Gastrocnemius medialis (tissue), 4 donors: Measurements from ENCODE around the gene SDHAF3. TPM values are rescaled to one million over a fixed set of nuclear protein-coding genes. Genes with fewer than 3 reads are reported as not detected.
A peak's percentile ranks its signal among the peaks of the same experiment; 100 is the strongest.
"Not testable (repeated sequence)": the region's sequence is repeated elsewhere in the genome, so short reads cannot be mapped to it uniquely, and the experiment has no call there.

Experiments used
- ATAC-seq, 2 donors: fragments of 150-250 bp; one replicate each; pipeline ENCODE4 v1.9.1; 2016
- DNase-seq, 2 donors: peaks; one replicate each; pipeline ENCODE4 v3.0.0-alpha.2; 2019
- H3K27ac ChIP-seq, 4 donors: fragments of 200-600 bp; sonication (generic); 1 replicate in 1 of 4; 2 replicates in 3 of 4; pipeline ENCODE4 v1.5.1; 2016 to 2018; ENCODE audit warnings: mild to moderate bottlenecking in 2 of 4, moderate library complexity in 1 of 4
- H3K27me3 ChIP-seq, 3 donors: fragments of 200-600 bp; sonication (generic) in 2 of 3; 1 replicate in 1 of 3; 2 replicates in 2 of 3; pipeline versions ENCODE4 v1.5.1 to v1.6.0; 2016 to 2019; ENCODE audit warnings: mild to moderate bottlenecking in 1 of 3, moderate library complexity in 1 of 3
- H3K36me3 ChIP-seq, 2 donors: fragments of 200-600 bp; sonication (generic) in 1 of 2; one replicate each; pipeline ENCODE4 v1.5.1; 2017 to 2018
- H3K4me1 ChIP-seq, 2 donors: fragments of 200-600 bp; sonication (generic) in 1 of 2; one replicate each; pipeline ENCODE4 v1.5.1; 2016 to 2017; ENCODE audit warnings: mild to moderate bottlenecking in 2 of 2
- H3K4me3 ChIP-seq, 4 donors: fragments of 200-600 bp; sonication (generic) in 3 of 4; 1 replicate in 1 of 4; 2 replicates in 3 of 4; pipeline ENCODE4 v1.5.1; 2016 to 2019; ENCODE audit warnings: mild to moderate bottlenecking in 2 of 4
- H3K9me3 ChIP-seq, 3 donors: fragments of 200-600 bp; sonication (generic) in 2 of 3; 1 replicate in 1 of 3; 2 replicates in 2 of 3; pipeline ENCODE4 v1.5.1; 2016 to 2019
- CTCF ChIP-seq, 5 experiments: fragments of 450-650 bp in 3 of 5; fragments of 200-600 bp in 2 of 5; sonication (generic) in 2 of 5; IDR thresholded peaks in 4 of 5; conservative IDR thresholded peaks in 1 of 5; 1 replicate in 4 of 5; 2 replicates in 1 of 5; pipeline ENCODE4 v1.5.1; 2016 to 2019; ENCODE audit warnings: antibody characterized with exemption in 5 of 5, mild to moderate bottlenecking in 3 of 5, moderate library complexity in 3 of 5
- POLR2A ChIP-seq, 2 donors: fragments of 450-650 bp; IDR thresholded peaks; one replicate each; pipeline ENCODE4 v1.6.1; 2017; ENCODE audit warnings: antibody characterized with exemption in 2 of 2, mild to moderate bottlenecking in 2 of 2, moderate library complexity in 2 of 2
- in situ Hi-C, 4 donors: fragments of 200-750 bp; cut with MboI; loops; one replicate each; pipeline versions ENCODE4 v1.15.0 to v1.8.0; 2017; ENCODE audit warnings: low sequenced_read_pairs in 4 of 4
- intact Hi-C: fragments of 100-400 bp; cut with DNase I; formaldehyde crosslinking; loops from one replicate; pipeline ENCODE4 v1.15.1; 2023; ENCODE audit warnings: low total_unique reads
- total RNA-seq, 4 donors: library from RNA; depleted of rRNA; stranded (reverse); fragments of >200 nt; gene quantifications; one replicate each; pipeline versions ENCODE4 v1.1.0 to v1.2.3, GENCODE V29; 2016

SDHAF3 gene
- 10 to 100 TPM in 1 of 4 donors, 1 to 10 TPM in 3; 3.9 to 12.4 (median 6.4) TPM for total RNA-seq

- Histone ChIP-seq H3K9me3 (no peaks in the 10 kb centered on the region), H3K36me3 (no peaks in the 10 kb centered on the region), H3K27ac (peak within 1 kb of the TSS; percentile 58 to 76 (median 70)), H3K4me3 (peak within 1 kb of the TSS; percentile 60 to 82 (median 68)), H3K4me1 (peaks cover 14 to 22% of the 10 kb centered on the region in 2 donors), H3K27me3 (no peaks in the 10 kb centered on the region)
- DNase-seq (peak; percentile 89 to 96), ATAC-seq (peak; percentile 97 to 99)
- in situ Hi-C loops, result loop anchor here in 1 of 4 donors (25.0 kb wide), 1 partner anchor 720 kb away; no protein-coding TSS in a partner anchor
- intact Hi-C loops, result no loop called here
- TF ChIP-seq POLR2A (IDR thresholded peaks at IDR 0.05), result peak; percentile 54 to 60
- peak in 1 of 5 experiments; percentile 32 for TF ChIP-seq CTCF (IDR thresholded peaks at IDR 0.05 in 4 of 5, conservative IDR thresholded peaks at IDR 0.05 in 1 of 5)
These were observed at the start of gene SDHAF3 for GRCh38 chr7:97117372-97118188. Gene SDHAF3 (plus strand): TSS chr7:97117698. CDS start chr7:97117724, 26 bp downstream.

- H3K36me3 ChIP-seq, H3K4me3 ChIP-seq, H3K27ac ChIP-seq, H3K4me1 ChIP-seq, intact Hi-C loops, DNase-seq, H3K27me3 ChIP-seq, H3K9me3 ChIP-seq, in situ Hi-C loops, ATAC-seq: not testable (repeated sequence)
These were observed 45.5 kb upstream of the SDHAF3 start for GRCh38 chr7:97072025-97072424.

- in situ Hi-C loops (no loop called here), intact Hi-C loops (no loop called here)
- Histone ChIP-seq H3K36me3 (no peaks in the 10 kb centered on the region), H3K9me3 (no peaks in the 10 kb centered on the region), H3K4me3 (no peak overlapping the region), H3K27ac (no peak overlapping the region), H3K27me3 (no peaks in the 10 kb centered on the region), H3K4me1 (no peaks in the 10 kb centered on the region)
- ATAC-seq (no peak), DNase-seq (no peak)
- TF ChIP-seq CTCF (IDR thresholded peaks at IDR 0.05 in 4 of 5, conservative IDR thresholded peaks at IDR 0.05 in 1 of 5), result no peak
- no peak for TF ChIP-seq POLR2A (IDR thresholded peaks at IDR 0.05)
These were observed 41.6 kb upstream of the SDHAF3 start for GRCh38 chr7:97075928-97076327.

GRCh38 chr7:97078023-97078969, 39.2 kb upstream of the SDHAF3 start:
- TF ChIP-seq CTCF (IDR thresholded peaks at IDR 0.05 in 4 of 5, conservative IDR thresholded peaks at IDR 0.05 in 1 of 5), result no peak
- no peak for TF ChIP-seq POLR2A (IDR thresholded peaks at IDR 0.05)
- H3K36me3 ChIP-seq, result no peaks in the 10 kb centered on the region

GRCh38 chr7:97079300-97079699, 38.2 kb upstream of the SDHAF3 start:
- H3K27me3 ChIP-seq, result no peaks in the 10 kb centered on the region
- DNase-seq (no peak), ATAC-seq (no peak)
- H3K36me3 ChIP-seq, result no peaks in the 10 kb centered on the region
- H3K4me1 ChIP-seq, result no peaks in the 10 kb centered on the region
- intact Hi-C loops (no loop called here), in situ Hi-C loops (no loop called here)
- TF ChIP-seq CTCF (IDR thresholded peaks at IDR 0.05 in 4 of 5, conservative IDR thresholded peaks at IDR 0.05 in 1 of 5) (no peak), POLR2A (IDR thresholded peaks at IDR 0.05) (no peak)
- H3K27ac ChIP-seq, result no peak overlapping the region
- H3K9me3 ChIP-seq, result no peaks in the 10 kb centered on the region
- H3K4me3 ChIP-seq, result no peak overlapping the region

More at GRCh38 chr7:97078023-97078969, 39.2 kb upstream of the SDHAF3 start:
- no peak overlapping the region for H3K4me3 ChIP-seq
- H3K9me3 ChIP-seq, result no peaks in the 10 kb centered on the region
- H3K27me3 ChIP-seq, result no peaks in the 10 kb centered on the region
- no peak for ATAC-seq
- DNase-seq, result no peak
- no peak overlapping the region for H3K27ac ChIP-seq
- intact Hi-C loops (no loop called here), in situ Hi-C loops (no loop called here)
- no peaks in the 10 kb centered on the region for H3K4me1 ChIP-seq
